NT2/D1 (cell line): ENCODE measurements around the gene ITGA1.

Experiments
- SUZ12 ChIP-seq: IDR thresholded peaks from 2 replicates; pipeline ENCODE4 v1.6.1; 2011; ENCODE audit not compliant: insufficient read length, insufficient read depth; ENCODE audit errors: extremely low read depth
- YY1 ChIP-seq: IDR thresholded peaks from 2 replicates; pipeline ENCODE4 v1.6.1; 2011; ENCODE audit not compliant: insufficient read length, insufficient read depth
- ZNF274 ChIP-seq: IDR thresholded peaks from 2 replicates; pipeline ENCODE4 v1.6.1; 2011; ENCODE audit warnings: mild to moderate bottlenecking, low read depth, low read length

GRCh38 chr5:52963636-52964035, 175.9 kb downstream of the ITGA1 start:
- TF ChIP-seq YY1 (no peak), ZNF274 (no peak), SUZ12 (no peak)
